ENCODE results near the gene ZMAT3.

- TF ChIP-seq FOSL2 (IDR thresholded peaks at IDR 0.05; ENCODE audit: borderline replicate concordance, low read depth): no peak
- no peak for TF ChIP-seq EP300 (IDR thresholded peaks at IDR 0.05; ENCODE audit: borderline replicate concordance in 1 of 2, low read depth in 1 of 2, low read length in 1 of 2)
- TF ChIP-seq CTCF (IDR thresholded peaks at IDR 0.05): no peak
- TF ChIP-seq GATA2 (CRISPR knock-in tag; IDR thresholded peaks at IDR 0.05): no peak
- TF ChIP-seq POLR2AphosphoS5 (IDR thresholded peaks at IDR 0.05; ENCODE audit: low read depth, low read length): no peak
- TF ChIP-seq TAF1 (IDR thresholded peaks at IDR 0.05; ENCODE audit: borderline replicate concordance, low read depth, low read length): no peak
These were observed 2.2 kb upstream of the ZMAT3 start for GRCh38 chr3:179073816-179074215.

Measured in SK-N-SH (cell line).